Measurements from ENCODE around the gene ALOX5AP.

The ALOX5AP gene

DNA sequence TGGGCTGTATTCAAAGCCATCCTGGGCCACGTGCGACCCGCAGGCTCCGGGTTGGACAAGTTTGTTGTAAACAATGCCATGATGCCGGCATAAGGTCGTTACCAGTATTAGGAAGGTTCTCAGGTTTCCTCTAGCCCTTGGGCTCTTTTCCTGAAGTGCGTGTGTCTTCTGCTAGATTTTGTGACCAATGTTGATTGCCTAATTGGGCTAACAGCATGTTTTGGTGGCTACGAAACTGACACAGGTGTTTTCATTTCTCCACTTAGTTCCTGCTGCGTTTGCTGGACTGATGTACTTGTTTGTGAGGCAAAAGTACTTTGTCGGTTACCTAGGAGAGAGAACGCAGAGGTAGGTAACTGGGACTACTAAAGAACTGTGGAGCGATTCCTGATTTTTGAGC, 20.3 kb downstream of the ALOX5AP start:
- Mint-ChIP-seq H3K4me1 (no peaks in the 10 kb centered on the region), H3K4me3 (no peak overlapping the region), H3K9me3 (no peaks in the 10 kb centered on the region), H3K27ac (no peak overlapping the region), H3K36me3 (peaks cover 39% of the 10 kb centered on the region), H3K27me3 (no peaks in the 10 kb centered on the region)
- ATAC-seq: no peak

DNA sequence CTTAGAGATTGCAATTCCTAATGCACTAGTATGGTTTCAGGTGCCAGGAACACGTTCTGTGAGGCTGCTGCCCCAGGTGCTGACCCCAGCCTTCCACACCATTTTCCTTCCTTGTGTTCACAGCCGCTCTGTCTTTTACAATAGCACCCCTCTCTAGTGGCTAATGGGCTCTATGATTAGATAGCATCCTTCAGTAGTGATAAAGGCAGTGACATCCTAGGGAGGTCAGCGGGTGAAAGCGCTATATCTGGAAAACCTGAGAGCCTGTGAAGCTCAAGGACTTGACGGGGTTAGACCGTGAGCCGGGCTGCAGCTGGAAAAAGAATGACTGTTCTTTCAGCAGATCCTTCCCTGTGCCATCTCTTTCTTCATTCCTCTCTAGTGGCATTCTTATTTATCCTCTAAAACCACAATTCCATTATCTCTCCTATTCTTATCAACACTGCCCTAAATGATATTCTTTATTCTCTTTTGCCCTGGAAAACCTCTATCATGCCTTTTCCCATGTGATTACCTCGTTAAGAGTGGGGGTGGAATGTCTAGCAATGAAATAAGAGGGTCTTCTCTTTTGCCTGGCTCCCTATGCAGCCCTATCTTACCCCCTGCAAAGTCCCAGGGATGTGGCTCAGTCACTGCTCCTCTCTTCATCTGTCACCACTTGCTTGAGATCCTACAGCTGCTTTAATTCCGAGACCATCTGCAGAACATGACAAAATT, 21.8 kb downstream of the ALOX5AP start:
- Mint-ChIP-seq H3K4me1 (peaks cover 8% of the 10 kb centered on the region), H3K27me3 (no peaks in the 10 kb centered on the region), H3K4me3 (no peak overlapping the region), H3K36me3 (peaks cover 35% of the 10 kb centered on the region), H3K27ac (no peak overlapping the region), H3K9me3 (no peaks in the 10 kb centered on the region)
- no peak for ATAC-seq

GRCh38 chr13:30759748-30760147, 24.4 kb downstream of the ALOX5AP start:
- Mint-ChIP-seq H3K27ac (no peak overlapping the region), H3K4me1 (peaks cover 8% of the 10 kb centered on the region), H3K4me3 (no peak overlapping the region), H3K36me3 (peaks cover 53% of the 10 kb centered on the region), H3K9me3 (no peaks in the 10 kb centered on the region), H3K27me3 (no peaks in the 10 kb centered on the region)
- no peak for ATAC-seq

DNA sequence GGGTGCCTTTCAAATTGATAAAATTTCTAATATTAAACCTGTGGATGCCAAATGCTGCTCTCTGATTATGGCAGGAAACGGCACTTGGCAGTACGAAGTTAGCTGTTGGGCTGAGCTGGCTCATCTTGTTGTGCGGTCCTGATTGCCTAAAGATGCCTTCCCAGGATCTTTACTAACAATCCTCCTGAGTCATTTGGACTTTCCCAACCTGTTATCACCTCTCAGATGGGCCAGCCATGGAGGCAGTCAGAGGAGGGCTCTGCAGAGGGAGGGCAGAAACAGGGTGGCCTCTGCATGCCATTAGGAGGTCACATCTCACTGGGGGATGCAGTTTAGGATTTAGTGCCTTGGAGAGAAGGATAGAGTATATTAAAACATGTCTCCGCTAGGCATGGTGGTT, 27.3 kb downstream of the ALOX5AP start:
- Mint-ChIP-seq H3K4me1 (peaks cover 16% of the 10 kb centered on the region), H3K4me3 (no peak overlapping the region), H3K27ac (no peak overlapping the region), H3K9me3 (no peaks in the 10 kb centered on the region), H3K36me3 (peaks cover 49% of the 10 kb centered on the region), H3K27me3 (no peaks in the 10 kb centered on the region)
- no peak for ATAC-seq

- Mint-ChIP-seq H3K27ac (no peak overlapping the region), H3K4me3 (no peak overlapping the region), H3K4me1 (peaks cover 17% of the 10 kb centered on the region), H3K9me3 (no peaks in the 10 kb centered on the region), H3K36me3 (peaks cover 36% of the 10 kb centered on the region), H3K27me3 (no peaks in the 10 kb centered on the region)
- no peak for ATAC-seq
These were observed 28.6 kb downstream of the ALOX5AP start for GRCh38 chr13:30763786-30764413.

- Mint-ChIP-seq H3K9me3 (no peaks in the 10 kb centered on the region), H3K27ac (no peak overlapping the region), H3K4me1 (peaks cover 17% of the 10 kb centered on the region), H3K36me3 (peaks cover 38% of the 10 kb centered on the region), H3K27me3 (no peaks in the 10 kb centered on the region), H3K4me3 (no peak overlapping the region)
- no peak for ATAC-seq
These were observed 30.9 kb downstream of the ALOX5AP start for GRCh38 chr13:30766231-30766630.

GRCh38 chr13:30770929-30771328, 35.6 kb downstream of the ALOX5AP start:
- no peak overlapping the region for H3K27ac Mint-ChIP-seq
- peaks cover 15% of the 10 kb centered on the region for H3K36me3 Mint-ChIP-seq
- H3K27me3 Mint-ChIP-seq: no peaks in the 10 kb centered on the region
- no peak for ATAC-seq
- H3K9me3 Mint-ChIP-seq: peaks cover 5% of the 10 kb centered on the region
- H3K4me3 Mint-ChIP-seq: no peak overlapping the region
- H3K4me1 Mint-ChIP-seq: peaks cover 15% of the 10 kb centered on the region

DNA sequence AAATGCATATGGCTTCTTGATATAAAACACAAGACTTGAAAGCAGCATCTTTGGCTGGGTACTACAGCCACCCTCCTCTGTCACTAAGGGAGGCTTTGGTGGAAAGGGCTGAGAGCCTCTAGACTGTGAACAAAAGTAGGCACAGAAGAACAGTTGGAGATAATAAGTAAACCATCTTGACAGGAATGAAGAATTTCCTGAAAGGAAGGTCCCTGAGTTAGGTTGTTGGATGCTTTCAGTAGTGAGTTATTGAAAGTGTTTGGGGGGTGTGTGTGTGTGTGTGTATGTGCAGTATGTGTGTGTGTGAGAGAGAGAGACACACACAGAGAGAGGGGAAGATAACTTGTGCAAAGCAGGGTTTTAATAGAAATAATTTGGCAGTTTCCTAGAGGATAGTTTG, 38.2 kb downstream of the ALOX5AP start:
- H3K4me1 Mint-ChIP-seq: peaks cover 6% of the 10 kb centered on the region
- no peak for ATAC-seq
- H3K27me3 Mint-ChIP-seq: no peaks in the 10 kb centered on the region
- no peak overlapping the region for H3K4me3 Mint-ChIP-seq
- H3K9me3 Mint-ChIP-seq: peaks cover 5% of the 10 kb centered on the region
- no peak overlapping the region for H3K27ac Mint-ChIP-seq
- peaks cover 15% of the 10 kb centered on the region for H3K36me3 Mint-ChIP-seq

DNA sequence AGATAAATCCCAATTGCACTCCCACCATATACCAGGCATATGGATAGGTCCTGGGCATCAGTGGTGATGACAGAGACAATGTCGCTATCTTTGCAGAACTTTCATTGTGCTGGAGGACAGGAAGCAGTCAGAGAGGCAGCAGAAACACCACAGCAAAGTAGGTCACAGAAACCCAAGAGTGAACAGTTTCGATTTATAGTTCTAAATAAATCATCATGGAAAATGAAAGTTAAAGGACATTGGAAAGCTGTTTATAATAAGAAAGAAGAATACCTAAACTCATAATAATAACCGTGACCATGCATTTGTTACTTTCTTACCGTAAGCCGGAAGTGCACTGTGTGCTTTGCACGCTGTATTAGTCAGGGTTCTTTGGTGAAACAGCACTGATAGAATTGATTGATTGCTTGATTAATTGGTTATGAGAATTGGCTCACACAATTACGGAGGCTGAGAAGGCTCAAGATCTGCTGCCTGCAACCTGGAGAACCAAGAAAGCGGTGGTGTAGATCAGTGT, 38.9 kb downstream of the ALOX5AP start:
- Mint-ChIP-seq H3K4me3 (no peak overlapping the region), H3K4me1 (peaks cover 6% of the 10 kb centered on the region), H3K9me3 (peaks cover 5% of the 10 kb centered on the region), H3K27me3 (no peaks in the 10 kb centered on the region), H3K36me3 (peaks cover 15% of the 10 kb centered on the region), H3K27ac (no peak overlapping the region)
- no peak for ATAC-seq

DNA sequence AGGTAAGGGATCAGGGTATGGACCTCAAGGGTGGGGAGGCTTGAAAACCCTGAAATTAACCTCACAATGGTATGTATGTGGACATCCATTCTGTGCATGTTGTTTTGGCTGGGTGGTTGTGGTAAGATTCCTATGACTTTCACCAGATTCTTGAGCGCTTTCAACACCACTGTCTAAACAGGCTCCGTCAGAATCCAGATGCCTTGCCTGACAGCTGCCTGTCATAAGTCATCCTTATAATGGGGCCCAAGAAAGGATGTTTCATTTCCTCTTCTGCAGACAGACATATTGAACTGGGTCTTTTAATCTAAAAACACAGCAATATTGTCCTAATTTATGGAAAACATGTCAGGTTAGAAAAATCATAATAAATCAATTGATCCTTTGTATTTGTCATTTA, 41.3 kb downstream of the ALOX5AP start:
- H3K9me3 Mint-ChIP-seq: peaks cover 8% of the 10 kb centered on the region

DNA sequence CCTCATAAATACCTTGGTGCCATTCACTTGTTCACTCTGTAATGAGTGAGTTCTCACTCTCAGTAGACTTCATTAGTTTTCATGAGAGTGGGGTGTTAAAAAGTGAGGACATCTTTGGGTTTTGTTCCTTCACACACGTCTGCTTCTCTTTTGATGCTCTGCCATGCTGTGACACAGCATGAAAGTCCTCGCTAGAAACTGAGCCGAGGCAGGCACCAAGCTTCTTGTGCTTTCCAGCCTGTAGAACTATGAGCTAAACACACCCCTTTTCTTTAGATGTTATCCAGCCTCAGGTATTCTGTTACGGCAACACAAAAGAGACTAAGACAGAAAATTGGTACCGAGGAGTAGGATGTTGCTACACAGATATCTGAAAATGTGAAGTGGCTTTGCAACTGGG, 43.7 kb downstream of the ALOX5AP start:
- H3K36me3 Mint-ChIP-seq: peaks cover 7% of the 10 kb centered on the region

More for the DNA sequence above, 41.3 kb downstream of the ALOX5AP start:
- ATAC-seq: peak; percentile 55
- Mint-ChIP-seq H3K27me3 (no peaks in the 10 kb centered on the region), H3K27ac (no peak overlapping the region), H3K36me3 (peaks cover 7% of the 10 kb centered on the region), H3K4me1 (peaks cover 6% of the 10 kb centered on the region), H3K4me3 (no peak overlapping the region)

DNA sequence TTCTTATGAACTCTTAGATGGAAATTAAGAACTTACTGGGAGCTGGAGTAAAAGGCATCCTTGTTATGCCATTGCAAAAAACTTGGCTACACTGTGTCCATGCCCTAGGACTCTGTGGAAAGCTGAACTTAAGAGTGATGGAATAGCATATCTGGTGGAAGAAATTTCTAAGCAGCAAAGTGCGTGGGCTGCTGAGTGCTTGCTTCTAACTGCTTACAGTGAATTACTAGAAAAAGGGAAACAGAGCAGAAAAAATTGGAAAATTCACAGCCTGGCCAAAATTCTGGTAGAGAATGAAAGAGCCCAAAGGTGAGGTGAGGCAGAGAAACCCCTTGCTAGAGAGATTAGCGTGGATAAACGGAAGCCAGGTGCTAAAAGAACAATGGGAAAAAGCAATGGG, 44.3 kb downstream of the ALOX5AP start:
- Mint-ChIP-seq H3K36me3 (peaks cover 6% of the 10 kb centered on the region), H3K27ac (no peak overlapping the region), H3K27me3 (no peaks in the 10 kb centered on the region), H3K9me3 (peaks cover 6% of the 10 kb centered on the region), H3K4me1 (no peaks in the 10 kb centered on the region), H3K4me3 (no peak overlapping the region)
- no peak for ATAC-seq

More for the DNA sequence above, 43.7 kb downstream of the ALOX5AP start:
- Mint-ChIP-seq H3K27me3 (no peaks in the 10 kb centered on the region), H3K27ac (no peak overlapping the region), H3K4me1 (peaks cover 2% of the 10 kb centered on the region), H3K4me3 (no peak overlapping the region), H3K9me3 (peaks cover 6% of the 10 kb centered on the region)
- no peak for ATAC-seq

- H3K4me1 Mint-ChIP-seq: no peaks in the 10 kb centered on the region
- H3K27ac Mint-ChIP-seq: no peak overlapping the region
- H3K36me3 Mint-ChIP-seq: peaks cover 6% of the 10 kb centered on the region
- H3K9me3 Mint-ChIP-seq: peaks cover 6% of the 10 kb centered on the region
- ATAC-seq: no peak
- H3K27me3 Mint-ChIP-seq: no peaks in the 10 kb centered on the region
- H3K4me3 Mint-ChIP-seq: no peak overlapping the region
These were observed 45.1 kb downstream of the ALOX5AP start for GRCh38 chr13:30780338-30780981.

- ATAC-seq: no peak
- Mint-ChIP-seq H3K36me3 (peaks cover 6% of the 10 kb centered on the region), H3K4me1 (peaks cover 11% of the 10 kb centered on the region), H3K27me3 (no peaks in the 10 kb centered on the region), H3K4me3 (no peak overlapping the region), H3K9me3 (peaks cover 6% of the 10 kb centered on the region), H3K27ac (no peak overlapping the region)
These were observed 50.0 kb downstream of the ALOX5AP start for GRCh38 chr13:30785191-30785850.

DNA sequence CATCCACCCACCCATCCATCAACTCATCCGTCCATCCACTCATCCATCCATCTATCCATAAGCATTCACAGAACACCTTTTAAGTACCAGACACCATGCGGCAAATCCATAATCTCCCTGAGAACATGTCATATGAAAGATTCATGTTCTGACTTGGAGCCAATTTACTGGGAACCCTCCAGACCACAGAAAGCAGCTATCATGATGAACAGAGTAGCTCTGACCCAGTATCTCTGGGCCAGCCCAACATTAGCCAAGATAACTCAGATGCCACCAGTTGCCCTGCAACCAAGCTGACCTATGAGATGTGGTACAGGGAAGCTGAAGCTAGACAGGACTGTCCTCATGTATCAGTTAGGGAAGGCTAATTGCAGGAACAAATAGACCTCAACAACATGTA, 51.3 kb downstream of the ALOX5AP start:
- Mint-ChIP-seq H3K4me3 (no peak overlapping the region), H3K4me1 (peaks cover 11% of the 10 kb centered on the region), H3K27ac (no peak overlapping the region), H3K9me3 (peaks cover 3% of the 10 kb centered on the region), H3K27me3 (no peaks in the 10 kb centered on the region), H3K36me3 (peaks cover 6% of the 10 kb centered on the region)
- ATAC-seq: no peak
